ENCODE measurements around the gene PCSK7. TPM values are rescaled to one million over a fixed set of nuclear protein-coding genes. Genes with fewer than 3 reads are reported as not detected.

Gene PCSK7
- total RNA-seq, 2 experiments from 2014 or later = 97.6 to 97.9 TPM

Other genes with a start within 250 kb of the PCSK7 start
- gene SIK3, start 133.6 kb downstream of the PCSK7 start, total RNA-seq = 10 to 100 TPM; 13.8 to 15.7 TPM
- gene PAFAH1B2, start 87.8 kb downstream of the PCSK7 start, total RNA-seq = 10 to 100 TPM; 43.7 to 44.3 TPM
- 10 to 100 TPM; 23.9 to 25.6 TPM for gene SIDT2, start 53.3 kb downstream of the PCSK7 start, total RNA-seq
- 1 to 10 TPM; 2.1 to 2.2 TPM for gene TAGLN, start 32.7 kb downstream of the PCSK7 start, total RNA-seq
- gene RNF214, start 598 bp upstream of the PCSK7 start, total RNA-seq = 10 to 100 TPM; 14.0 to 14.4 TPM
- gene BACE1-AS, start 59.3 kb upstream of the PCSK7 start, total RNA-seq = 1 to 10 TPM; 2.8 to 3.0 TPM
- gene BACE1, start 84.2 kb upstream of the PCSK7 start, total RNA-seq = under 1 TPM; 0.62 TPM
- gene CEP164, start 95.8 kb upstream of the PCSK7 start, total RNA-seq = 10 to 100 TPM; 23.9 to 24.6 TPM

Measured in activated naive CD4-positive, alpha-beta T cell treated with anti-CD3 and anti-CD28 coated beads for 36 hours (primary cell).